A172 (cell line): ENCODE measurements around the gene SORBS2. TPM values are rescaled to one million over a fixed set of nuclear protein-coding genes. Genes with fewer than 3 reads are reported as not detected.

ENCODE experiments used
- DNase-seq: peaks from one replicate; pipeline ENCODE4 v3.0.0-alpha.2; 2015; ENCODE audit warnings: low spot score
- total RNA-seq: library from RNA; depleted of rRNA; stranded (reverse); fragments of >200 nt; shearing (Covaris generic); gene quantifications from 2 replicates; pipeline ENCODE4 v1.2.3, GENCODE V29; 2014

SORBS2 gene
- total RNA-seq, 1 experiment from 2014 or later: 14.2 TPM

GRCh38 chr4:185800266-185800945, 11.6 kb downstream of the SORBS2 start:
- no peak for DNase-seq

DNA sequence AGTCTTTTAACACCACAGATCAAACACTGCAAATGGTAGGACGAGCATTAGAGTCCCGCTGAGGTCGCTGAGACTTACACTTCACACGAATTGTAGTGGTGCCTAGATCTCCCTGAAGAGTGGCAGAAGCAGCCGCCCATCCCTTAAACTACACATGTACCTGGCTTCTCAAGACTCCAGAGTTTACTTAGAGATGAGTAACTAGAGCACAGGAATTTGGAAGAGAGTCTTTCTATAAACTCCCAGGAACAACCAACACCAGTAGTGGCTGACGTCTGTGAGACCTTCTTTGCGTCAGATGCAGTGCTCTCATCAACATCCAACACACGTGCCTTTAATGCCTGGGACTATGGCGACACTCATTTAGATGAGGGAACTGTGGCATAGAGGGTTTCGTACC, 12.6 kb downstream of the SORBS2 start:
- no peak for DNase-seq

GRCh38 chr4:185797596-185798338, 14.2 kb downstream of the SORBS2 start:
- DNase-seq: no peak

DNA sequence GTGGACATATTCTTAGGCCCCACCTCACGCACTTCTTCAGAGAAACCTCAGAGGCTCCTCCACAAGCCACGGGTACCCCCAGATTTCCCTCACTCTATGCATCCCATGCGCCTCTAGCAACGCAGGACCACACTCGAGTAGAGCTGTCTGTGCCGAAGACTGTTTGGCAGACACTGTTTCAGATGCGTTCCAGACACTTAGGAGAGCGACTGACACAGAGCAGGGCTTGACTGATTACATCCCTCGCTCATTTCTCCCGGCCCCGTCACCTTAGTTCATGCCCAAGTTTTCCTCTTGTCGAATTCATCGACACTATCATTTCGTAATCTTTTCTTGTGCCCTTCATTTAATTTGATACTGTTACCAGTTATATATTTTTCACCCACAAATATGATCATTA, 15.0 kb downstream of the SORBS2 start:
- DNase-seq: no peak

DNA sequence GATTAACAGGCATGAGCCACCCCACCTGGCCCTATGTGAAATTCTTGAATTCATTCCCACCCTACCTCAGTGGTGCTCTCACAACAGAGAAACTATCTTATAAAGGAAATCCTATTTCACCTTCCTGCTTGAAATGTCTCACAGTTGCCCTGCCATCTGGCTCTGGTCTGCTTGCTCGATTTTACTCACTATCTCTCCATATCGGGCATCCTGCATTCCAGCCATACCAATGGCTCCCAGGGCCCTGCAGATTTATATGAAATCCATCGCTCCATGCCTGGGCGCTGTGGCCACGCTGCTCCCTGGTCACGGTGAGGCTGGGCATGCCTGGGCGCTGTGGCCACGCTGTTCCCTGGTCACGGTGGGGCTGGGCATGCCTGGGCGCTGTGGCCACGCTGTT, 15.8 kb downstream of the SORBS2 start:
- DNase-seq: peak; percentile 38

GRCh38 chr4:185794637-185795036, 17.4 kb downstream of the SORBS2 start:
- no peak for DNase-seq

DNA sequence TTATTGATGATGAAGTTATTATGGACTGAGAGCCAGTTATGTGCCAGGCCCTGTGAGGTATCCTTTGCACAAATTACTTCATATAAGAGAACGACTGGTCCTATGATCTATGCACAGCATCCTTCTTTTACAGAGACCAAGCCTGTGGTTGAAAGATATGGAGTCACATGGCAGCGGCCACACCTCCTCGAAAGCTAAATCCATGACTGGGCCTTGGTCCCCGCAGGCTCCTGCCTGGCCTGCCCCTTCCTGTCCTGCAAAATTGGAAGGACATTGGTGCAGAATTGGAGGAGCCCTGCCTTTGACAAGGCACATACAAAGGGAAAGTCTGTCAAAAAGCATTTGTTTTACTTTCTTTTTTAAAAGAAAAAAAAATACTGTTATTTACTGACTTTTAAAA, 18.3 kb downstream of the SORBS2 start:
- no peak for DNase-seq

DNA sequence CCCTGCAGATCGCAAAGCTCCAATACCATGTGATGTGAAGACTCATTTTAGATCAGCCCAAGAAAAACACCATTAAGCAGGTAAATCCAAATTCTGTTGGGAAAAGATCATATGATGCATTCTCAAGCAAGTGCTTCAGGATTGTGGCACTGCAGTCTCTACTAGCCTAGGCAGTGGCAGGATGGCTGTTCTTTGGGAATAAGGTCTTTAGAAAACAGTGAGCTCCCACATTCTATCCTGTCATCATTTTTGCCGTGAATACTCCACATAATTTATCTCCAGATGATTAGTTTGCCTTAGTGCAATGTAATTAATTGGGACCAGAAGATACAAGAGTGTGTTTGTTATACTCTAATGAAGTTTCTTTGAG, 18.9 kb downstream of the SORBS2 start:
- DNase-seq: no peak

GRCh38 chr4:185792384-185793115, 19.4 kb downstream of the SORBS2 start:
- peak; percentile 79 for DNase-seq

DNA sequence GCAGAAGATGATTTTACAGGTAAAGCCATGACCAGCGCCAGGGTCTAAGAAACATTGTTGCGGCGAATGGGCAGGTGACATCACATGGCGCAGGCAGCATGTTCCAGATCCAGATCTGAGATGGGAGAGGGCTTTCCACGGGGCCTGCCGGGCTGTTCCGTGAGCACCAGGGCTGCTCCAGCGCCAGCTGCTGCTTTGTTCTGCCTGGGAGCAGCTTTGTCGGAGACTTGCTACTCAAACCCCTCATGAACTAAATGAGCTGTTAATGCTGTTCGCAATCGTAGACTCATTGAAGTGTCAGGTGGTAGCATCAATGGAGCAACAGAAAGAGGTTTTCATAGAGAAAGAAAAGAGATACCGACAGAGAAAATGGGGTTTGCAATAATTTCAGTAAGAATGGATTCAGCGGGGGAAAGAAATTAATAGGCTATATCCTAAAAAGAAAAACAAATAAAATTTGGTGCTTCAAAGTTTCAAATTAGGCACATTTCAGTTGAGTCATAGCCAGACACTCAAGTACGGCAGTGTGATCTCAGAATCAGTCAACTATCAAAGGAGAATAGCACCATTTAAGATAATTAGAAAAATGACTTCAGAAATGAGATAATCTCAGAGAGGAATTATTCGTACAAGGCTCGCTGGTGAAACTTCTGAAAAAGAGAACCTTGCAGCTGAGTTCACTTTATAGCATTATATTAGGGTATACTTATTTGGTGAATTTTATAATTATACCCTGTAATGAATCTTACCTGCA, 23.9 kb downstream of the SORBS2 start:
- DNase-seq: no peak

DNA sequence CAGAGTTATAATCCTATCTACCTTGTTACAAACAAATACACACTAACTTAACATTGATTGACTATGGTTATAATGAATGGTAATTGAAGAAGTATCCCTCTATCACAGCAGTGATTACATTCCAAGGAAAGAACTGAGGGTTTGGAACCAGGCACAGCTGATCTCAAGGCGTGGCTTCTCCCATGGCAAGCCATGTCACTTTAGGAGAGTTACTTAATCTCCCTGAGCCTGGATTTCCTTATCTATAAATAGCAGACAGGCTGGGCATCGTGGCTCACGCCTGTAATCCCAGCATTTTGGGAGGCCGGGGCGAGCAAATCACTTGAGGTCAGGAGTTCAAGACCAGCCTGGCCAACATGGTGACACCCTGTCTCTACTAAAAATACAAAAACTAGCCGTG, 25.6 kb downstream of the SORBS2 start:
- DNase-seq: no peak

GRCh38 chr4:185783574-185783973, 28.4 kb downstream of the SORBS2 start:
- DNase-seq: no peak

DNA sequence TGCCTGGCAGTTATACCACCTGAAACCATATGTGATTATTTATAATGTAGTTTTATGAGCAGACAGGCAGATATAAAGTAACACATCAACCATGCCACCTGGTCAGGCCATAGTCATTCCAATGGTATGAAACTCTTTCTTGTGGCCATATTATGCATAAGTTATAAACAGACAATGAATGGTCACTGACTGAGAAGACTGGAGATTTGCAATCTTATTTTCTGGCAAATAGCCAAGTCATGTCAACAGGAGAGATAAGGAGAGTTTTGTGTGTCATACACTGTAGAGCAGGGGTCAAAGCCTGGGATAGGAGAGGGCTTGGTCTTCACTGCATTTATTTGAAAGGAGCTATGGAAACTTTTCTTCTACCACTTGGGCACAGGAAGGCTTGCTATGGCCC, 29.5 kb downstream of the SORBS2 start:
- DNase-seq: no peak

GRCh38 chr4:185781555-185782215, 30.3 kb downstream of the SORBS2 start:
- no peak for DNase-seq

- DNase-seq: no peak
Observed at GRCh38 chr4:185780472-185780871, 31.5 kb downstream of the SORBS2 start.

- DNase-seq: no peak
Observed at GRCh38 chr4:185779517-185779916, 32.5 kb downstream of the SORBS2 start.

DNA sequence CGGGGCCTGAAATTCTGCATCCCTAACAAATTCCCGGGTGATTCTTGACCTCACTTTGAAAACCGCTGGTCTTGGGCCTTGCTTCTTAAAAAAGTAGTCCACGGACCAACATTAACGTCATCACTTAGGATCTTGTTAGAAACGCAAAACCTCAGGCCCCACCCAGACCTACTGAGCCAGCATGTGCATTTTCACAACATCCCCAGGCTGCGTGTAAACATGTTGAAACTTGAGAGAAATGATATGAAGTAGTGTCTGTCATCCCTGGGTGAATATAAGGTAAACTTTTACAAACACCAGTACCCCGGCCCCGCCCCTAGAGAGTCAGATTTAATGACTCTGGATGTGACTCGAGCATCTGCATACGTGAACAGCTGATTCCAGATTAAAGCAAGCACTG, 33.7 kb downstream of the SORBS2 start:
- DNase-seq: no peak

- no peak for DNase-seq
Observed at GRCh38 chr4:185775792-185776555, 36.0 kb downstream of the SORBS2 start.

- peak; percentile 83 for DNase-seq
Observed at GRCh38 chr4:185774845-185775680, 36.9 kb downstream of the SORBS2 start.

DNA sequence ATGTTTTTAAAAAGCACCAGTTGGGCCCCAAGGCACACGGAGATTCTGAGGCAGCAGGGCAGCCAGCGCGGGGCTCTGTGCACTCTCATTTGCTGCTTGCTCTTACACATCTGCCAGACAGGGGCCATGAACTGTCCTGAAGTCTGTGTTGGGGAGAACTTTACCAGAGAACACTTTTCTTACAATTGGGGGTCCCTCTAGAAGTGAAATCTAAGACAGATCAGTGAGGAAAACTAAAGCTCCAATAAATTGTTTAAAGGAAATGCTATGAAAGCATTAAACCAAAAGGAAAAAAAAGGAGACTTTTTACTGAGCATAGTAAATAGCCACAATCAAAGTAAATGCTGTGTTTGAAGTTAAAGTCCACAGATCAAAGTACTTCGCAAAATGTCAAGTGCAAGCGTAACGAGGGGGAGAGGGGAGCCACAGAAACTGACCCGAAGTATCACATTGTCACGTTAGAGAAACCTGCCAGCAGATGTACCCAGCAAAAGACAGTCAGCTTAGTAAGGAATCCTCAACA, 37.8 kb downstream of the SORBS2 start:
- no peak for DNase-seq
